Activated B cell treated with CpG ODN at 0.5 μM for 24 hours (primary cell): ENCODE measurements around the gene JARID2. TPM values are rescaled to one million over a fixed set of nuclear protein-coding genes. Genes with fewer than 3 reads are reported as not detected.

Experiments used
- ATAC-seq: fragments of 200-7000 bp; cut with Tn5 transposase; one replicate; pipeline ENCODE4 v1.10.0; 2021; ENCODE audit warnings: low read depth, mild to moderate bottlenecking, moderate library complexity
- CTCF ChIA-PET: fragments of 350-600 bp; sonication (Branson Sonifier 250); formaldehyde crosslinking; loops from one replicate; lab custom pipeline; 2021; ENCODE audit warnings: antibody characterized with exemption; lab: Charles Lee
- POLR2A ChIA-PET: fragments of 350-600 bp; sonication (Branson Sonifier 250); formaldehyde crosslinking; loops from one replicate; lab custom pipeline; 2021; ENCODE audit warnings: antibody characterized with exemption; lab: Charles Lee
- DNase-seq: peaks from one replicate; pipeline ENCODE4 v3.0.0; 2022
- H3K27ac Mint-ChIP-seq: one replicate; pipeline ENCODE4 v1.8.0; 2020; ENCODE audit warnings: mixed read lengths
- H3K27me3 Mint-ChIP-seq: one replicate; pipeline ENCODE4 v1.8.0; 2021; ENCODE audit warnings: mixed read lengths
- H3K36me3 Mint-ChIP-seq: one replicate; pipeline ENCODE4 v1.8.0; 2021; ENCODE audit warnings: low read depth, mixed read lengths
- H3K4me1 Mint-ChIP-seq: one replicate; pipeline ENCODE4 v1.8.0; 2021; ENCODE audit warnings: mixed read lengths
- H3K4me3 Mint-ChIP-seq: one replicate; pipeline ENCODE4 v1.8.0; 2020; ENCODE audit warnings: mild to moderate bottlenecking, mixed read lengths
- H3K9me3 Mint-ChIP-seq: one replicate; pipeline ENCODE4 v1.8.0; 2020; ENCODE audit warnings: mixed read lengths
- CTCF ChIP-seq: fragments of 200-600 bp; IDR thresholded peaks from one replicate; pipeline ENCODE4 v1.8.0; 2022; ENCODE audit warnings: antibody characterized with exemption, mild to moderate bottlenecking
- intact Hi-C: fragments of 100-400 bp; cut with micrococcal nuclease; formaldehyde crosslinking; loops from one replicate; pipeline ENCODE4 v1.15.1; 2024
- total RNA-seq: library from RNA; stranded (reverse); gene quantifications from 2 replicates; pipeline ENCODE4 v1.2.3, GENCODE V29; 2022

Gene JARID2
- total RNA-seq, 1 donor from 2014 or later: 28.5 TPM

- CTCF ChIA-PET: interaction anchor here (1.0 kb wide), 1 partner anchor 507 kb away, joined by 3 read pairs; no protein-coding TSS in a partner anchor
- intact Hi-C loops: loop anchor here (5.0 kb wide), 1 partner anchor 35 kb away; no protein-coding TSS in a partner anchor
- Mint-ChIP-seq H3K27ac (no peak overlapping the region), H3K9me3 (no peaks in the 10 kb centered on the region), H3K4me3 (no peak overlapping the region), H3K36me3 (no peaks in the 10 kb centered on the region), H3K27me3 (no peaks in the 10 kb centered on the region), H3K4me1 (peaks cover 89% of the 10 kb centered on the region)
- DNase-seq (no peak), ATAC-seq (no peak)
- no peak for TF ChIP-seq CTCF
- POLR2A ChIA-PET: interaction anchor here (1.5 kb wide), 1 partner anchor 19 kb away, joined by 3 read pairs; no protein-coding TSS in a partner anchor
Observed at GRCh38 chr6:15402406-15403045, 156.7 kb downstream of the JARID2 start.

GRCh38 chr6:15403094-15403755 is 157.4 kb downstream of the JARID2 start:
- Mint-ChIP-seq H3K9me3 (no peaks in the 10 kb centered on the region), H3K4me1 (peaks cover 89% of the 10 kb centered on the region), H3K27ac (peak overlapping the region; percentile 10), H3K36me3 (no peaks in the 10 kb centered on the region), H3K27me3 (no peaks in the 10 kb centered on the region), H3K4me3 (peak overlapping the region; percentile 39)
- CTCF ChIA-PET: interaction anchor here (1.0 kb wide), 1 partner anchor 508 kb away, joined by 3 read pairs; no protein-coding TSS in a partner anchor
- ATAC-seq (no peak), DNase-seq (no peak)
- POLR2A ChIA-PET: interaction anchor here (1.5 kb wide), 1 partner anchor 18 kb away, joined by 3 read pairs; no protein-coding TSS in a partner anchor
- intact Hi-C loops: loop anchor here (5.0 kb wide), 1 partner anchor 34 kb away; no protein-coding TSS in a partner anchor
- no peak for TF ChIP-seq CTCF

- CTCF ChIA-PET: interaction anchor here (0.7 to 1.3 kb wide), 2 partner anchors 77 to 732 kb away, joined by 3 to 4 read pairs; no protein-coding TSS in a partner anchor
- H3K9me3 Mint-ChIP-seq: no peaks in the 10 kb centered on the region
- ATAC-seq: no peak
- POLR2A ChIA-PET: interaction anchor here (1.1 kb wide), 1 partner anchor 100 kb away, joined by 3 read pairs; no protein-coding TSS in a partner anchor
- TF ChIP-seq CTCF: no peak
- no peaks in the 10 kb centered on the region for H3K36me3 Mint-ChIP-seq
- no peaks in the 10 kb centered on the region for H3K27me3 Mint-ChIP-seq
- intact Hi-C loops: loop anchor here (5.0 kb wide), 1 partner anchor 33 kb away; no protein-coding TSS in a partner anchor
- H3K4me1 Mint-ChIP-seq: peaks cover 87% of the 10 kb centered on the region
- no peak for DNase-seq
- H3K27ac Mint-ChIP-seq: no peak overlapping the region
- H3K4me3 Mint-ChIP-seq: no peak overlapping the region
Observed at GRCh38 chr6:15404685-15404980, 158.8 kb downstream of the JARID2 start.

- H3K27ac Mint-ChIP-seq: no peak overlapping the region
- ATAC-seq (no peak), DNase-seq (no peak)
- no peak for TF ChIP-seq CTCF
- peaks cover 2% of the 10 kb centered on the region for H3K36me3 Mint-ChIP-seq
- H3K4me1 Mint-ChIP-seq: peaks cover 87% of the 10 kb centered on the region
- POLR2A ChIA-PET: interaction anchor here (0.6 to 1.1 kb wide), 2 partner anchors 101 to 386 kb away, joined by 3 to 6 read pairs; no protein-coding TSS in a partner anchor
- CTCF ChIA-PET: interaction anchor here (0.7 to 1.3 kb wide), 3 partner anchors 15 to 732 kb away, joined by 3 to 4 read pairs (median 3); no protein-coding TSS in a partner anchor
- intact Hi-C loops: no loop called here
- no peak overlapping the region for H3K4me3 Mint-ChIP-seq
- no peaks in the 10 kb centered on the region for H3K9me3 Mint-ChIP-seq
- no peaks in the 10 kb centered on the region for H3K27me3 Mint-ChIP-seq
Observed at GRCh38 chr6:15405129-15406068, 159.5 kb downstream of the JARID2 start.
